ENCODE data around the gene FNDC4. TPM values are rescaled to one million over a fixed set of nuclear protein-coding genes. Genes with fewer than 3 reads are reported as not detected.

The FNDC4 gene
- total RNA-seq, 1 donor from 2014 or later = 10.5 TPM

DNA sequence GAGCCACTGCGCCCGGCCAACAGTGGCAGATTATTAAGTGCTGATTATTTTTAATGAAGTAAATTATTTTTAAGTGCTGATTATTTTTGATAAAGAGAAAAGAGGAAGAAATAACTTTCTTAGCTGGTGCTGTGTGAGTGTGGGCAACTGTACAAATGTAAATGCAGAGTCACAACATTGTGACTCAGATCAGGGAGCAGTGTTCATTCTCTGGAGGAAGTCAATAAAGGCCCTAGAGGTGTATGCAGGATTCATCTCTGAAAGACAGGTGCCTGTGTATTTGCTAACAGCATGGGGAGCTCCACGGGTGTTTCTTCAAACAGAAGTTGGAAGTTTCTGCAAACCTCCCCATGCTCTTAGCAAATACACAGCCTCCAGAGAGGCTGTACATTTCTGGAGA, 46.6 kb downstream of the FNDC4 start:
- Mint-ChIP-seq H3K36me3 (ENCODE audit: unreplicated experiment) (peaks cover 43% of the 10 kb centered on the region), H3K4me3 (ENCODE audit: unreplicated experiment) (no peak overlapping the region), H3K9me3 (ENCODE audit: unreplicated experiment) (no peaks in the 10 kb centered on the region), H3K4me1 (ENCODE audit: unreplicated experiment) (no peaks in the 10 kb centered on the region), H3K27me3 (ENCODE audit: unreplicated experiment) (no peaks in the 10 kb centered on the region), H3K27ac (ENCODE audit: unreplicated experiment) (no peak overlapping the region)
- TF ChIP-seq, protein P1, sequence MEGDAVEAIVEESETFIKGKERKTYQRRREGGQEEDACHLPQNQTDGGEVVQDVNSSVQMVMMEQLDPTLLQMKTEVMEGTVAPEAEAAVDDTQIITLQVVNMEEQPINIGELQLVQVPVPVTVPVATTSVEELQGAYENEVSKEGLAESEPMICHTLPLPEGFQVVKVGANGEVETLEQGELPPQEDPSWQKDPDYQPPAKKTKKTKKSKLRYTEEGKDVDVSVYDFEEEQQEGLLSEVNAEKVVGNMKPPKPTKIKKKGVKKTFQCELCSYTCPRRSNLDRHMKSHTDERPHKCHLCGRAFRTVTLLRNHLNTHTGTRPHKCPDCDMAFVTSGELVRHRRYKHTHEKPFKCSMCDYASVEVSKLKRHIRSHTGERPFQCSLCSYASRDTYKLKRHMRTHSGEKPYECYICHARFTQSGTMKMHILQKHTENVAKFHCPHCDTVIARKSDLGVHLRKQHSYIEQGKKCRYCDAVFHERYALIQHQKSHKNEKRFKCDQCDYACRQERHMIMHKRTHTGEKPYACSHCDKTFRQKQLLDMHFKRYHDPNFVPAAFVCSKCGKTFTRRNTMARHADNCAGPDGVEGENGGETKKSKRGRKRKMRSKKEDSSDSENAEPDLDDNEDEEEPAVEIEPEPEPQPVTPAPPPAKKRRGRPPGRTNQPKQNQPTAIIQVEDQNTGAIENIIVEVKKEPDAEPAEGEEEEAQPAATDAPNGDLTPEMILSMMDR (IDR thresholded peaks at IDR 0.05) = no peak
- no peak for DNase-seq (ENCODE audit: extremely low spot score, unreplicated experiment)

DNA sequence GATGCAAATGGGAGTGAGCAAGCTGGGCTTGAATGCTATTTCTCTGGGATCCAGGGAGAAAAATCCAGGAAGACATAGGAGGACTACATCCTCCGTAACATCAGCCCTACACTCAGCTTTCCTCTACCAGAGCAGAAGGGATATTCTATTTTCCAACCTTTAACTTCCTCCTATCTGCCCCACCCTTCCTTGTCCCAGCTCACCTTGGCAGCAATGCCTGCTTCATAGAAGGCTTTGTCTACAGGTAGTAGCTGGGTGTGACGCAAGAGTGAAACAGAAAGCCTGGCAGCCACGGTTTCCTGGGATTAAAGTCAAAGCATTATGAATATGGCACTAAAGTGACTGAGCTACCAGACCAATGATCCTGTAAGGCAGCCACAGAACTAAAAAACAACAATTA, 48.9 kb downstream of the FNDC4 start:
- TF ChIP-seq, protein P1 (IDR thresholded peaks at IDR 0.05) = no peak
- DNase-seq (ENCODE audit: extremely low spot score, unreplicated experiment) = no peak
- no peak overlapping the region for H3K4me3 Mint-ChIP-seq (ENCODE audit: unreplicated experiment)
- H3K27ac Mint-ChIP-seq (ENCODE audit: unreplicated experiment) = no peak overlapping the region
- H3K27me3 Mint-ChIP-seq (ENCODE audit: unreplicated experiment) = no peaks in the 10 kb centered on the region
- H3K36me3 Mint-ChIP-seq (ENCODE audit: unreplicated experiment) = peaks cover 43% of the 10 kb centered on the region
- no peaks in the 10 kb centered on the region for H3K4me1 Mint-ChIP-seq (ENCODE audit: unreplicated experiment)
- no peaks in the 10 kb centered on the region for H3K9me3 Mint-ChIP-seq (ENCODE audit: unreplicated experiment)

DNA sequence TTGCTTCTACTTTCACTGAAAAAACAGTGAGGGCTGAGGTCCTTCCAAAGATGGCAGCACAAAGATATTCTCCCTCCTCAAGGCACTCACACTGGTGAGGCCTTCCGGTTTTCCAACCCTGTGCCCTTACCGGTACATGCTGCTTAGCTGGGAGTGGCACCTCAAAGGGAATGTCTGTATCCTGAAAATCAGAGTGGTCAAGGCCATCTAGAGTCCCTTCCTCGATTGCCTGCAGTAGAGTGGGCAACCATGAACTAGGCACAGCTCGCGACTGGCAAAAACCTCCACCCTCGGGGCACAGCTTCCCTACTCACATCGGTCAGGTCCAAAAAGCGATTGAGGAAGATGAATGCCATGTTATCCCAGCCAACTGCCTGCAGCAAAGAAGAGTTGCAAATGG, 49.4 kb downstream of the FNDC4 start:
- Mint-ChIP-seq H3K4me1 (ENCODE audit: unreplicated experiment) (no peaks in the 10 kb centered on the region), H3K27ac (ENCODE audit: unreplicated experiment) (no peak overlapping the region), H3K27me3 (ENCODE audit: unreplicated experiment) (no peaks in the 10 kb centered on the region), H3K4me3 (ENCODE audit: unreplicated experiment) (no peak overlapping the region), H3K36me3 (ENCODE audit: unreplicated experiment) (peaks cover 46% of the 10 kb centered on the region), H3K9me3 (ENCODE audit: unreplicated experiment) (no peaks in the 10 kb centered on the region)
- no peak for DNase-seq (ENCODE audit: extremely low spot score, unreplicated experiment)
- TF ChIP-seq, protein P1 (IDR thresholded peaks at IDR 0.05) = no peak

DNA sequence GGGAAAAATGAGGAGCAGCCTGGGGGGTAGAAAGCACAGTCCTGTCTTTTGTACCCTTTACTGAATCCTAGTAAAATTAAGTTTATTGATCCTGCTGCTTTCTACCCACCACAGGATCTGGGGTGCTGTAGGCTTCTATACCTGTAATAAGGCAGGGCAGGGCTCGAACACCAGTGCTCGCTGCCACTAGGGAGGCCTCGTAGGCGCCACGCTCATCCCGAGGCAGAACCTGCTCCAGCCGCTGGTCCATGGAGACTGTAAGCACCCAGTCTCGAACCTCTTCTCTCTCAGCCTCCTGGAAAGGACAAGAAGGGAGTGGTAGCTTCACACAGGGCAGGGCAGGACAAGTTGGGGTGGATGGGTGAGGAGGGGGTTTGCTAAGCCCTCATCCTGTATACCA, 49.8 kb downstream of the FNDC4 start:
- DNase-seq (ENCODE audit: extremely low spot score, unreplicated experiment) = no peak
- peaks cover 49% of the 10 kb centered on the region for H3K36me3 Mint-ChIP-seq (ENCODE audit: unreplicated experiment)
- no peaks in the 10 kb centered on the region for H3K9me3 Mint-ChIP-seq (ENCODE audit: unreplicated experiment)
- no peak overlapping the region for H3K27ac Mint-ChIP-seq (ENCODE audit: unreplicated experiment)
- TF ChIP-seq, protein P1 (IDR thresholded peaks at IDR 0.05) = no peak
- no peak overlapping the region for H3K4me3 Mint-ChIP-seq (ENCODE audit: unreplicated experiment)
- no peaks in the 10 kb centered on the region for H3K4me1 Mint-ChIP-seq (ENCODE audit: unreplicated experiment)
- no peaks in the 10 kb centered on the region for H3K27me3 Mint-ChIP-seq (ENCODE audit: unreplicated experiment)

DNA sequence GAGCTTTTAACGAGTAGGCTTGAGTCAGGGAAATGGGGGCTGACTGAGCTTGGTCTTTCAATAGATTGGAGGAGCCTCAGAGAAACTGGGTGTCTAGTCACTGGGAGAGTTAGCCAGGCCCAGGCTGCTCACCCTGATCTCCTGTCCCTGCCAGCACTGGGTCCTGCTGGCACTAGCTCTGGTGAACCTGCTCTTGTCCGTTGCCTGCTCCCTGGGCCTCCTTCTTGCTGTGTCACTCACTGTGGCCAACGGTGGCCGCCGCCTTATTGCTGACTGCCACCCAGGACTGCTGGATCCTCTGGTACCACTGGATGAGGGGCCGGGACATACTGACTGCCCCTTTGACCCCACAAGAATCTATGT, 52.1 kb downstream of the FNDC4 start:
- Mint-ChIP-seq H3K4me1 (ENCODE audit: unreplicated experiment) (no peaks in the 10 kb centered on the region), H3K4me3 (ENCODE audit: unreplicated experiment) (no peak overlapping the region), H3K9me3 (ENCODE audit: unreplicated experiment) (no peaks in the 10 kb centered on the region), H3K36me3 (ENCODE audit: unreplicated experiment) (peaks cover 44% of the 10 kb centered on the region), H3K27me3 (ENCODE audit: unreplicated experiment) (no peaks in the 10 kb centered on the region), H3K27ac (ENCODE audit: unreplicated experiment) (no peak overlapping the region)
- TF ChIP-seq, protein P1 (IDR thresholded peaks at IDR 0.05) = no peak
- no peak for DNase-seq (ENCODE audit: extremely low spot score, unreplicated experiment)

Measured in osteocyte (in vitro differentiated cells).